Daoy (cell line): ENCODE results near the gene KRTAP20-4. TPM values are rescaled to one million over a fixed set of nuclear protein-coding genes. Genes with fewer than 3 reads are reported as not detected.

Experiments used
- DNase-seq: peaks from one replicate; pipeline ENCODE4 v3.0.0-alpha.2; 2015; ENCODE audit warnings: low read depth
- total RNA-seq: library from RNA; depleted of rRNA; stranded (reverse); fragments of >200 nt; shearing (Covaris generic); gene quantifications from 2 replicates; pipeline ENCODE4 v1.2.3, GENCODE V29; 2014; rRNA removed

The KRTAP20-4 gene
- not detected in 2 replicates for total RNA-seq

DNA sequence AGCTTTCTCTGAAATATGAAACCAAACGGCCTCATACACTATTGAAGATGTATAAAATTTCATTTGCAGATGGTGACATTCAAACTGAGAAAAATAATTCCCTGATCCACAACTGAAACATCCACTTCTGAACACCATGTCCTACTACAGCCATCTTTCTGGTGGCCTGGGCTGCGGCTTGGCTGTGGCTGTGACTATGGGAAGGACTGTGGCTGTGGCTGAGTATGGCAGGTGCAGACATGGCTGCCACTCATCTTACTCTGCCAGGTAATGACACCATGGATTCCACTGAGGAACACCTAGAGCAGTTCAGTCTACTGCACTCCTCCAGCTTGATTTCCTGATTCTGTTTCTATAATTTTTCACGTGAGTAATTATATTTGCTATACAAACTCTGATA, at the start of gene KRTAP20-4:
KRTAP20-4 (plus strand) TSS at position 106 of the 400 bp plus-strand sequence.
- DNase-seq, result no peak

DNA sequence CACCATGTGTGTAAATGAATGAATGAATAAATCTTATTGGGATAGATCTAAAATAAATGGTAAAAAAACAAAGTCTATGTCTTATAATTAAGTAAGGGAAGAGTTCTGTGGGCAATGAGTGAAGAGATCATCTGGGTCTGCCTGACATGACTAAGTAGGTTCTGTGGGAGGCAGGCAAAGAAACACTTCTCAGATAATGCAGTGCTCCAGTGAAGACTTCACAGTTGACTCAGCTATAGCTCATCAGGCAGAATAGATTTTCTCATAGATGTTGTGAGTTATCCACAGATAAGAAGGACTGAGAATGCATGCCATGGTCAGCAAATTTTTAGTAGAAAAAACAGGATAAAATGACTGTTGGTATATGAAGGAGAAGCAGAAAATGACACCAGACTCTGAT, 42.7 kb upstream of the KRTAP20-4 start:
- peak; percentile 63 for DNase-seq

DNA sequence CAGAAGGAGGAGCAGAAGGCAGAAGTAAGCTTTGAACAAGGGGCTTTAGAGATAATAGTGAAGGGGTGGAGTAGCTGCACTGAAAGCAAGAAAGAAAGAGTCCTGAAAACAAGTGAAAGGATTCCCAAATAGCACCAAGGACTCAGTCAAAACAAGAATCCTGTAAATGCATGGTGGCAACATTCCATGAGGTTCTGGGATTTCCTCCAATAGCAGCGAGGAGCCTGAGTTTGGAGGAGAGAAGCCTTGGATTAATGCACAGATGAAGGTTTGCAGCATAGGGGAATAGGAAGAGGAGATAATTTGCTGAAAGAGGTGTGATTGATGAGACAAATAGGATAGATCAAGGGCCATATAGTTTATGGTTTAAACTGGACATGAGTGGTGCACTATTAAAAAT, 41.1 kb upstream of the KRTAP20-4 start:
- no peak for DNase-seq

DNA sequence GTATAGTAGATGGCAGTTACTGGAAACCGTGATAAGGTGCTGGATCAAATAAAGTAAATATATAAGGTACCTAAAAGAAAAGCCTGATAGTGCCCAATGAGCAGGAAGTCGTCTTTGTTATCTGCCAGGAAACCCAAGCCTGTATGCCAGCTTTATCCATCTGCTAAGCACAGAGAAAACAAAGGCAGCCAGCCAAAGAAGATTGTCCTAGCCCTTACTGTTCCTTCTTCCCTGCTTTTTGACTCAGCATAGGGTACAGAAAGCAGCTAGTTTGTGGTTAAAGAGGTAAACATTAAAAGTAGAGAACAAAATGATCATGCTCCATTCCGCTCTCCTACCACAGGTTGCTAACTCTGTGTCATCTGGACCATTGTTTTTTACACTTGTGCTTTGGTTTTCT, 40.3 kb upstream of the KRTAP20-4 start:
- peak; percentile 8 for DNase-seq

DNA sequence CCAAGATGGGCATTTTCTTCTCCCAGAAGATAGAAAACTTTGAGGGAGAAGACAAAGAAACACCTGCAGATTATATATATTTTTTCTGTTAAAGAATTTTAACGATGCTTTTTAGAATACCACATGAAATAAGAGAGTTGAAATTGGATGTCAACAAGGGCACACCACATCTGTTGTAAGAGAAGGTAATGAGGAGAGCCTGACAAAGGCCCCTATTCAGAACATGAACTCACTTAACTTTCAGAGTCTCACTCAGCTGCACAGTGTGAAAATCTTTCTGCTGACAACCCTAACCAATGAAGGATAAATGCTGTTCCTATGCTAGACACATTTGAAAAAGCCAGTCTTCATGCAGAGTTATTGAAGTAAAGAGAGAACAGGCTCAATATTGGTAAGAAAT, 37.6 kb upstream of the KRTAP20-4 start:
- DNase-seq, result no peak

DNA sequence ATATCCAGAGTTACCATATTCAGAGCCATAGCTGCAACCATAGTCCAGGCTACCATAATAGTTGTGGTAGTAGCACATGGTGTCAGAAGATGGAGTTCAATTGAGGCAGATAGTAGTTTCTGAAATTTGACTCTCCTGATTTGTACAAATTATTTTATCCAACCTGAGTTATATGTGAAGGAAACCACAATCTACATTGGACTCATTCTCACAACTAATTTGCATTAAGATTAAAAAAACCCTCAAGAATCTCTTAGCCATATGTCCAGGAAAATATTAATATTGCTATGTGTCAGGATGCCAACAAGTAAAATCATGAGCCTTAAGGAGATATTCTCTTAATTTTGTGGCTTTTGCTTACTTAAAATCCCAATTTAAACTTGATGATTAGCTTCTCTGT, 30.1 kb upstream of the KRTAP20-4 start, which contains the start of gene KRTAP22-2:
KRTAP22-2 (minus strand) TSS at position 101 of the 400 bp plus-strand sequence.
- no peak for DNase-seq

DNA sequence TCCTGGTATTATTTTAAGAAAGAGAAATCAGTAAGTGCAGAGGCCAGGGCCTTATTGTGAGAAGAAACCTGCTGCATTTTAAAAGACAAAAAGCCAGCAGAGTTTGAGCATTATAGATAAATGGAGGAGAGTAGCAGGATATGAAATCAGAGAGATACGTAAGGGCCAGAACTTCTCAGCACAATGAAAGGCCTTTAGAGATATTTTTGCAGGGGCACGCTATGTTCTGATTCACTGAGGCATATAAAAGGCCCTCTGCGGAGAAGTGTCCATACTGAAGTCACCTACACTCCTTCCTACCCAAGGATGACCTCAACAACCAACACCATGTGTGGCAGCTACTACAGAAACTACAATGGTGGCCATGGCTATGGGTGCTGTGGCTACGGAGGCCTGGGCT, 28.3 kb upstream of the KRTAP20-4 start, which contains the start of gene KRTAP6-3:
KRTAP6-3 (plus strand) TSS at position 301 of the 400 bp plus-strand sequence; CDS start at position 307, 6 bp downstream.
- no peak for DNase-seq

DNA sequence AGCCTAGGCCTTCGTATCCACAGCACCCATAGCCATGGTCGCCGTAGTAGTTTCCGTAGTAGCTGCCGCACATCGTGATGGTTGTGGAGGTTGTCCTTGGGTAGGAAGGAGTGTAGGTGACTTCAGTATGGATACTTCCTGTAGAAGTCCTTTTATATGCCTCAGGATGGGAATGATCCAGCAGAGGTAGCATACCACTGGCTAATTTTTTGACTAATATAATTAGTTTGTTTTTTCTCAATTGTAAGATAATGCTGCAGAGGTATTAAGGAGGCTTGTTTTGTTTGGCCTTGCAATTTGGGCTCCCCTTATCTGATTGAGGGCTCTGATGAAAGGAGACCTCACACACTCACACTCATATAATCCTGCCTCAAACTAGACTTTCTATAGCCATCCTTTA, 21.6 kb upstream of the KRTAP20-4 start, which contains the start of gene KRTAP6-2:
KRTAP6-2 (minus strand) TSS at position 101 of the 400 bp plus-strand sequence; CDS start at position 73, 28 bp downstream.
- no peak for DNase-seq

DNA sequence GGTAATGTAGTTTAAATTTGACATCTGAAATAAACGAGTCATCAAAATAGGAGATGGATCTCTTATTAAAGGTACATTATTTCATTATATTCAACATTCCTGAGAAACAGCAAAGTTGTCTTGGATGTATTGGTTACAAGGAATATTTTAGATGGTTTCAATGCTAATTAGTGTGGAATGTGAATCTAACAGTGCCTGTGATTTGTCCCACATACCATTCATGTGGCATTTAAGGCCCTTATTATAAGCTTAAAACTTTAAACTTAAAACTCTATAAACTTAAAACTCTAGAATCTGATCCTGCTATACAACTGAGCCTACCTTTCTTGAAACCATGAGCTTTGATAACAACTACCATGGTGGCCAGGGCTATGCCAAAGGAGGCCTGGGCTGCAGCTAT, 19.6 kb upstream of the KRTAP20-4 start, which contains the start of gene KRTAP22-1:
KRTAP22-1 (plus strand) TSS at position 301 of the 400 bp plus-strand sequence.
- DNase-seq, result no peak

DNA sequence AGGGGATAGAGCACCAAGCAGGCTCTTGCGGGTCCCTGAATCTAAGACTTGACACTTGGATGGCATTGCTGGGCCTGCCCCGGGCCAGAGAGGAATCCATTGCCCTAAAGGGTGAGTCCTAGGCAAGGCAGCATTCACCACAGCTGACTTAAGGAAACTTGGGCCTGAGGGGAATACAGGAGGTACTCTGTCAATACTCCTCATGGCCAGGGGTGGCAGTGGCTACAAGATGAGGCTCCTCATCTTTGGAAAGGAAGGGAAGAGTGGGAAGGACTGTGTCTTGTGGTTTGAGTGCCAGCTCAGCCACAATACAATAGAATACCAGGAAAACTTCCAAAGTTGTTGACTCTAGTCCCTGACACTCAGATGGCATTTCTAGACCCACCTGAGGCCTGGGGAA, 14.5 kb upstream of the KRTAP20-4 start:
- DNase-seq, result no peak

DNA sequence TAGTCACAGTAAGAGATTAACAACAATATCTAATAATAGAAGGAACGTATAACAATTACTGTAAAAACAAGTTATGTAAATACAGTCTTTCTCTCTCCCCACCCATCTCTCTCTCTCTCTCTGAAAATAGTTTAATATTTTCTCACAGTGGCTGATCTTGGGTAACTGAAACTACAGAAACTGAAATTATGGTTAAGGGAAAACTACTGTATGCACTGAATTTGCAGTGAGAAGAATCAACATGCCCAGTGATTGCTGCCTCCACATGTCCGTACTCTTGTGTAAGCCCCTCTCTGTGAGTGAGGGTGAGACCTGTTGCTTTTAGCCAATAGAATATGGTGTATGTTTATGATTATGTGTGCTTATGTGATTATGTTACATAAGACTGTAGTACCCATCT, 8.3 kb upstream of the KRTAP20-4 start:
- no peak for DNase-seq

DNA sequence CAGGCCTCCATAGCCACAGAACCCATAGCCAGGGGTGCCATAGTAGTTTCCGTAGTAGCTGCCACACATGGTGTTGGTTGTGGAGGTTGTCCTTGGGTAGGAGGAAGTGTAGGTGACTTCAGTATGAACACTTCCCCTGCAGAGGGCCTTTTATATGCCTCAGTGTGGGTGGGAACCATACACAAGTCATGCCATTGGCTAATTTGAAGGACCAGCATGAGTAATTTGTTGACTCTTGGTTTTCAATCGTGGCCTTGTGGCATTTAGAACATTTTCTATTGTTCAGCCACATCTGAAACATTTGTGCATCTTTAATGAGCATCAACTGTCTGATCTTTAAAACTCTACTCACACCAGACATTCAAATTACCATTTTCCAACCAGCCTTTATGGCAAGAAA, 6.6 kb upstream of the KRTAP20-4 start, which contains the start of gene KRTAP6-1:
KRTAP6-1 (minus strand) TSS at position 95 of the 400 bp plus-strand sequence; CDS start at position 69, 26 bp downstream.
- DNase-seq, result no peak

DNA sequence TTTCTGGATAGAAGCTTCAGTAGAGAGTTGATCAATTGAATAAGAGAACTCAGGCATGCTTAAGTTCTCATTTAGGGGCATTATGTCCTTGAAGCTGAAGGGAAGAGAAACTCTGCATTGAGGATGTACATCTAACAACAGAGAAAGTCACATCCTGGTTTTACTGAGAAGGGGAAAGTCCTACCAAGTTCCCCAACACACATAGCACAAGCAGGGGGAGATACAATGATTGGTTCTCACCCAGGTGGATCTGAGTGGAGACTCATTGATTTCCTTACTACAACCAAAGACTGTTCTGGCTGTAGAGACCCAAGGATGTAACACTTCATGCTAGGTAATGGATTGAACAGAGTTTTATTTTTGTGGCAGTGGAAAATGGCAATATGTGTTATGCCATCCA, 5.2 kb upstream of the KRTAP20-4 start:
- no peak for DNase-seq

DNA sequence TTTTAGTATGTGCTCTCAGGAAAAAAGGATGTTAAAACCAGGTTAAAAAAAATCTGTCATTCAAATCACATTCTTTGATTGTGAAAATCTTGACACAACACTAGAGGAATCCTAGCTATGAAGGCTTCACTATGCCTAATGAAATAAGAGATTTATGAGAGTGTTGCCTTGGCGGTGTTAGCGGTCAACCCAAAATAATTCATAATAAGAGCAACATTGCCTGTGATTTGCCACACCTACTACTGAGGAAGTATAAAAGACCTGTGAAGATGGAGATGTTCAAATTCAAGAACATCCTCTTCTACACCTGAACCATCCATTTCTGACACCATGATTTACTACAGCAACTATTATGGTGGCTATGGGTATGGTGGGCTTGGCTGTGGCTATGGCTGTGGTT, 4.3 kb upstream of the KRTAP20-4 start, which contains the start of gene KRTAP20-1:
KRTAP20-1 (plus strand) TSS at position 301 of the 400 bp plus-strand sequence; CDS start at position 331, 30 bp downstream.
- no peak for DNase-seq

DNA sequence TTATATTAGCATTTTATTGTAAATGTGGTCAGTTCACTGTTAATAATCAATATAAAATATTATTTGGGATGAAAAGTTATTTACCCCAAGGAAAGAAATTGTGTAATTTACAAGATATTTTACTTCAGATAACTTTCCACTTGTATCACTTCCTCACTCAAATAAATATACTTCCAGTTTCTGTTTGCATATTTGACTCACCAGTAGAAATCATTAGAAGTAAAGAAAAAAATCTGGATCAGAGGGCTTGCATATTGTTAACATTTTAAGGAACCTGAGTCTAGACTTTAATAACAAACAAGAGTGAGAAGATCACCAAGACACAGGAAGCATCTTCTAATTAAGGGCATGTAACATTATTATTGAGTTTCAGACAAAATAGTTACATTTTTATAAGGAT, 347 bp upstream of the KRTAP20-4 start:
- DNase-seq, result no peak

DNA sequence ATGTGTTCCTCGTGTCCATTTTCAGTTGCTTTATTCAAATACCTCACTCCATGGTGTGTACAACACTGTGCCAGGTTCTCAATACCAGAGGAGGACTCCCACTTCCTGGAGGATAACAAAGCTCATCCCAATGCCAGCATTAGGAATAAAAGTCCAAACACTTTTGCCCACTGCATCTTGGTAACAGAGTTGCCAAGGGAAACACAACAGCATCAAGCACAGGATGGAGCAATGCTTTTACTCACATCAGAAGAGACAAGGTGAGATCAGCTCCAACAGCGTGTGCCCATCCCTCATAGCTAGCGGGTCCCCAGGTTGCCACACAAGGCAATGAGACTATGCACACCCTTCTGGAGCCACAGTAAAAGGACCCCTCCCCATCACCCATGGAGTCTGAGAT, 2.9 kb downstream of the KRTAP20-4 start:
- no peak for DNase-seq

DNA sequence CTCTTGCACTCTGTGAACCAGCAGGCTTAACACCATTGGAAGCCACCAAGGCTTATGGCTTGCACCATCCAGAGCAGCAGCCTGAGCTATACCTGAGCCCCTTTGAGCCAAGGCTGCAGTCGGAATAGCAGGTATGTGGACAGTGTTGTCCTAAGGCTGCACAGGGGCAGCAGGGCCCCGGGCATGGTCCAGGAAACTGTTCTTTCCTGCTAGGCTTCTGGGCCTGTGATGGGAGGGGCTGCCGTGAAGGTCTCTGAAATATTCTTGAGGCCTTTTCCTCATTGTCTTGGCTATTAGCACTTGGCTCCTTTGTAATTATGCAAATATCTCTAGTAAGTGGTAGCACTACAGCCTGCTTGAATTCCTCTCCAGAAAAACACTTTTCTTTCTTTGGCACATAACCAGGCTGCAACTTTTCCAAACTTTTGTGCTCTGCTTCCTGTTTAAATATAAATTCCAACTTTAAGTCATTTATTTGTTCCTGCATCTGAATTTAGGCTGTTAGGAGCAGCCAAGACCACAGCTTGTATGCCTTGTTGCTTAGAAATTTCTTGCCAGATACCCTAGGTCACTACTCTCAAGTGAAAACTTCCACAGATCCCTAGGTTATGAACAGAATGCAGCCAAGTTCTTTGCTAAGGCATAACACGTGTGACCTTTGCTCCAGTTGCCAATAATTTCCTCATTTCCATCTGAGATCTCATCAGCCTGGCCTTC, 5.2 kb downstream of the KRTAP20-4 start:
- no peak for DNase-seq

DNA sequence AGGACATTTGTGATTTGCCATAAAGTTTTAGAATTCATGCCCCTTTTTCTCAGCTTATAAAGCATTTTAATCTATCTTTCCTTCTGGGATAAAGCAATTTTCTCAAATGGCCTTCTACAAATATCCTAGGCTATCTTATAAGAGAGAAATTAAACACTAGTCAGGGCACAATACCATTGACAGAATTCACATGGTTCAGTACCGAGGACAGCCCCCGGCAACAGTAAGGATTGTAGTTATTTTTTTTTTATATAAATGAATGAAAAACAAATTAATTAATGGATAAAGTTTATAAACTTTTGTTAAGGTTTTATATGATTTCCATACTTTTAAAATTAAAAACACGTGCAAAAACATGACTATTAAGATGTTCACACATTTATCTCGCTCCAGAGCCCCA, 7.7 kb downstream of the KRTAP20-4 start:
- no peak for DNase-seq

DNA sequence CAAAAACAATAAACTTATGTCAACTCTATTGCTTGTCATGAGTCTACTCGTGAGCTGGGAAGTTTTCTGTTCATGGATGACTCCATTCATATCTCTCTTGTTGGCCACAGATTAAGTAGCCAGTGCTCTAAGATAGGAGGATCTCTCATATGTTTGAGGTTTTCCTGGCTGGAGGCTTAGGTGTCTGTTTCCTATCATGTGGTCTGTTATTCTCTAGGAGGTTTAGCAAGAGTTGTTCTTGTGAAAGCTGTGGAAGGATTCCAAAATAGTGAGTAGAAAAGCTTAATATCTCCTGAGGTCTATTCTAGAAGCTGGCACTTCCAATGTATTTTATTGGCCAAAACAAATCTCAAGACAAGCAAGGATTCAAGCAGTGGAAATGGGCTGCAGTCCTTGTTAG, 8.8 kb downstream of the KRTAP20-4 start:
- no peak for DNase-seq

DNA sequence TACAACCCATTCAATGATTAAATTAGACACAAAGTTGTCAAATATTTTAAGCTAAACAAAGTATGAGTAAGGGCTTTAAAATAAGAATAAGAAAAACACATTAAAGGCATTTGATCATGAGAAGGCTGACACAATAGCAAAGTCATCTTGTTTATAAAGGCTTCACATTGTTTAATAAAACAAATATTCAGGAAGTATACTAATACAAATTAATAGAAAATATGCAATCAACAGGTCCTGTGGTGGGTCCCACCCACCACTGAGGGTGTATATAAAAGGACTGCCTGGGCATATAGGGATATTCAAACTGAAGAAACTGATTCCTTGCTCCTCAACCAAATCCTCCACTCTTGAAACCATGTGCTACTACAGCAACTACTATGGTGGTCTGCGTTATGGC, 14.5 kb downstream of the KRTAP20-4 start, which contains the start of gene KRTAP20-2:
KRTAP20-2 (plus strand) TSS at position 301 of the 400 bp plus-strand sequence; CDS start at position 359, 58 bp downstream.
- no peak for DNase-seq

DNA sequence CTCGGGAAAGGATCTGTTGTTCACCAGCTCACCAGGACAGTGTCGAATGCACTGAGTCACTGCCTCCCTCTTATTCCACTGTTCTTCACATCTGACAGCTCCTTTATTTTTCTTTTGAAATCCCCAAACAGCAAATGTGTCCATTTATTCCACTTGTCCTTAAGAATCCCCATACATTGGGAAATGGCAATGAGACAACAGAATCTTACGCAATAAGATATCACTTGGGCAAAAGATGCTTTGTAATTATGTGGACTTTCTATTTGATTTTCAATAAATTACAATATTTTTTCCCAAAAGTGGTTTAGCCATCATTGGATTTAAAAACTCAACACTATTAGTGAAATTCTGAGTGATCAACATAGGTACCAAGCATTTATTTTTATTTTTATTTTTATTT, 18.3 kb downstream of the KRTAP20-4 start:
- no peak for DNase-seq

DNA sequence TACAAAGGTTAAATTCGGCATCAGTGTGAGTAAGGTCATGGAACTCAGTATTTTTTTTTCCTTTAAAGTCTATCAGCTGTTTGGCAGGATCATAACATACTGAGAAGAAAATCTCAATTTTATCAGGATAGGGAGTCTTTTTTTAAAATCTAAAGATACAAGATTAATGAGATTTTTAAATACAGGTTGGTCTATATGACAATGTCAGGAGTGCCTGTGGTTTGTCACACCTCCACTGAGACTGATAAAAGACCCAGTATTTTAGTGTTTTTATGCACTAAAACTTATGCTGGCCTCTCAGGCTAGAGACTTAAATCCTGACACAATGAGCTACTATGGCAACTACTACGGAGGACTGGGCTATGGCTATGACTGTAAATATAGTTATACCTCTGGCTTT, 22.1 kb downstream of the KRTAP20-4 start, which contains the start of gene KRTAP20-3:
KRTAP20-3 (plus strand) TSS at position 301 of the 400 bp plus-strand sequence.
- no peak for DNase-seq

DNA sequence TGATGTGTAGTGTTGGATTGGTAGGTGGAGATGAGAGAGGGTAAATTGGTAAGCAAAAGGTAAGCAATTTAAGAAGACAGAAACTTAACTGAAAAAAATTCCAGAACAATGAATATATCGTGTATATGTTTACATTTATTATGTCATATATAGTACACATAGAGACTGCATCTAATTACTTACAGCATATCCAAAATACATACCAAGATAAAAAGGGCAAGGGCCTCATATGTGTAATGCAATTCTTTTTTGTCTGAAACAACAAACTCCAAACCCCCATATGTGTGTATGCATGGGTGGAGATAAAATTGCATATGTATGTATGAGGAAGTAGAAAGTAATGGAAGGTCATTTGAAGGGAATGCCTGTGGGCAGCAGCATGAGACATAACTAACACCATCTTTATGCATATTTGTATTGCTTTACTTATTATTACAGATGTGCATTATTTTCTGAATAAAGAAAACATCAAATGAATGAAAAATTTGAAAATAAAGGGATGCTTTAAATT, 26.5 kb downstream of the KRTAP20-4 start:
- DNase-seq, result no peak
